NOMO-1 treated with DMSO at 0.1 percent for 48 hours (cell line): ENCODE results near the gene TTPAL.

Source experiments
- DNase-seq: peaks from one replicate; lab custom pipeline; 2025; ENCODE audit not compliant: unreplicated experiment; lab: John Stamatoyannopoulos, UW

TTPAL gene

DNA sequence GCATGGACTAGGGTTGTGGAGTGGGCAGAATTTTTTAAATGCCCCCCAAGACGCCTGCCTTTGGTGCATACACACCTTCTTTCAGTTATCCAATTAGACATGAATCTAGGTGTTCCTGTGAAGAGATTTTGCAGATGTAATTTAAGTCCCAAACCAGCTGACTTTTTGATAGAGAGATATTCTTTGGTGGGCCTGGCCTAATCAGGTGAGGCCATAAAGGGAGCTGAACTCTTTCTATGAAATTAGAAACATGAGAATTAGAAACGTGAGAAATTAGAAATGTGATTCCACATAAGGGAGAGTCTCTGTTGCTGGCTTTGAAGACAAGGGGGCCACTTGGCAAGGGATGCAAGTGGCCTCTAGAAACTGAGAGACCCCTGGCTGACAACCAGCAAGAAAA, 36.4 kb upstream of the TTPAL start:
- DNase-seq, result no peak

DNA sequence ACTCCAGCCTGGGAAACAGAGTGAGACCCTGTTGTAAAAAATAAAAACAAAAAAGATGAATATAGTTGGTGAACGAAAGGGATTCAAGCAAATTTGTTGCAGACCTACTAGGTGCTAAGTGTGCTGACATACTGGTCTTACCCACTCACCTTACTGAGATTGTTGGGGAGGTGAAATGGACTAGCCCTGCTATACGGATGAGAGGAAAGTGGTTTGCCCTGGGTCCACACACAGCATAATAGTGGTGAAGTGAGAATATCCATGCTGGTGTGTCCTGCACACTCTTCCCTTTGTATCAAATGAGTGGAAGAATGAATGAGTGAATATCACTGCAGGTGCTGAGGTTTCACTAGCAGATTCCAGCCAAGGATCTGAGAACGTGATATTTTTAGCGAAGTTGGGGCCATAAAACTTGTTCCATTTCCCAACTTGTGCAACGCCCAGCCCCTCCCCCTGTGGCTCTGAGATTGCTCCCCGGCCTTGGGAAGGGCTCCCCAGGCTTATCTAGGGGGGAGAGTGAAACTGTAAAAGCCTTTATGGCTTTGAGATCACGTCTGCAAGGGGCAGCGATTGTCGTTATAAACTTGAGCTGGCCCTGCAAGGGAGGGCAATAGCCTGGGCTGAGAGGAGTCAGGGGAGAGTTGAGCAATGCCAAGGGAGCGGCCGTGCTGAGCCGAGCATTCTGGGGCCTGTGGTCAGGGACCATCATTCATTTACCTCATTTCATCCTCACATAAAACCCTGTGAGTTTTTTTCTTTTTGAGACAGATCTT, 33.2 kb upstream of the TTPAL start:
- peak; percentile 96 for DNase-seq

DNA sequence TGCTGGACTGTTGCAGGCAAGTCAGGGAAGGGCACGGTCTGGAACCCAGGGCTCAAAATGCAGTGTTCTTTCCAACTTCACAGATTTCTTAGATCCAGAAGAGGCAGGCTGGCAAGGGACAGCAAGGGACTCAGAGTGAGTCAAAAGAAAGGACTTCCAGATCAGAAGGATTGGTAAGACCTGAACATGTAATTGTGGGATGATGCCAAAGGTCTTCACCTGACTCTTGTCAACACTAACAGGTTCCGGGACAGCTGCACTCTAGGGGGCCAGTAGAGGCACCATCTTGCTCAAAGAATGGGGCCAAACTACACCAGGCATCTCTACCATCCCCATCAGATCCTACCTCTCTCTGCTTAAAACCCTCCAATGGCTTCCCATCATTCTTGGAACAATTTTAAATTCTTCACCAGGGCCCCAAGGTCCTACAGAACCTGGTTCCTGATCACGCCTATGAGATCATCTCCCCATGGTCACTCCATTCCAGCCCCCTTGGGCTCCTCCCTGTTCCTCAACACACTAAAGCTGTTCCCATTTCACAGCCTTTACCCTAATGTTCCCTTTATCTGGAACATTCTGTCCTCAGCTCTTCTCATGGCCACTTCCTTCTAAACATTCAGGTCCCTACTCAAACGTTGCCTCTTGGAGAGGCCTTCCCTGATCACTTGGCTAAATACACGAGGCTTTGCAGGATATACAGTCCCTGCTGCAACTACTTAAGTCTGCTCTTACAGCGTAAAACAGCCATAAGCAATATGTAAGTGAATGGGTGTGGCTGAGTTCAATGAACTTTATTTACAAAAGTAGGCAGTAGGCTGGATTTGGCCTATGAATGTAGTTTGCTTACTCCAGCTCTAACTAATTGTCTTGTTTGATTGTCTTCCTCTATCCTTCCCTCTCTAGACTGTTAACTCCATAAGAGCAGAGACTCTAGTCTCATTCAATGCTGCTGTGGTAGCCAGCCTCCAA, 29.6 kb upstream of the TTPAL start:
- no peak for DNase-seq

- DNase-seq, result no peak
Observed at GRCh38 chr20:44447827-44448419, 27.8 kb upstream of the TTPAL start.

DNA sequence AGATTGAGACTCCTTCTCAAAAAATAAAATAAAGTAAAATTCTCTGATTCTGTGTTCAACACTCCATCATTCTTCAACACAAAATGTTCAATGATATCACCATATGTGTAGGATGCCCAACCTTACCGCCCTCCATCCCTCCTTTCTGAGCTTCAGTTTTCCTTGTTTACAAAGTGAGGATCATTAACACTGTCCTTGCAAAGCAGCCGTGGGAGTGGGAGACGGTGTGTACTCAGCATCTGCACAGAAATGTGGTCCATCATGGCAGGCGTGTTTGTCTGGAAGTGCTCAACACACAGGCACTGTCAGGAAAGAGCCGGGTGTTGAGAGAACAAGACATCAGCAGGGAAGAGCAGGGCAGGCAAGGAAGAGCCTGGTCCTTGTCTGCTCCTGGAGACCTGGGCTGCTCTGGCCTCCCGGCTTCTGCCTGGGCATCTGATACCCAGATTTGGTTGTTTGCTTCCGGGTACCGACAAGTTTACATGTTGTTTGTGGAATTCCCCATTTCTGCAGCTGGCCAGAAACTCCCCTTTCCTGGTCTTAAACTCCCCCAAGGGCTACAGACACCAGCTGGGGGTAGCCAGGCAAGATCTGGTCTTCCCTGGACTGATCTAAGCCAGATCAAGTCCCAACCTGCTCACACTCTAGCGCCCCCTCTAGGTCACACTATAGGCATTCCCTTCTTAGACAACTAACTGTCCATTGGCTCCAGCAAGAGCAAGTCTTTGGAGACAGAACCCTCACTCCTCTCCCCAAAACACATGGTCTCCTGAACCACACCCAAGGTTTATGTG, 26.7 kb upstream of the TTPAL start:
- no peak for DNase-seq

DNA sequence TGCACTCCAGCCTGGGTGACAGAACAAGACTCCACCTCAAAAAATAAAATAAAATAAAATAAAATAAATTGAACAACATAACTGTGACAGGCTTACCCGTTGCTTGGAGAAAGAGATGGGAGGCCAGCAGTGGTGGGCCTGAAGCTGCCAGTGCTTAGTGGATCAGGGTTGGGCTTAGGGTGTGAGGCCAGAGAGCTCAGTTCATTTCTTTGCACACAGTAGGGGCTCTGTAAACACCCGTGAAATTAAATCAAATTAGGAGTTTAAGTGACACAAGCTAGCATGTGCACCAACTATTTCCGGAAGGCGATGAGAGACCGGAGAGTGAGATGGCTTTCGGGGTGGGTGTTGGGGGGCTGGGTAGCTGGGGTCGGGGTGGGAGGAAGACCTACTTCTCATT, 25.8 kb upstream of the TTPAL start:
- DNase-seq, result no peak

GRCh38 chr20:44450281-44450889, 25.3 kb upstream of the TTPAL start:
- DNase-seq, result no peak

GRCh38 chr20:44450903-44451450, 24.7 kb upstream of the TTPAL start:
- DNase-seq, result no peak

GRCh38 chr20:44454306-44454963, 21.2 kb upstream of the TTPAL start:
- DNase-seq, result no peak

DNA sequence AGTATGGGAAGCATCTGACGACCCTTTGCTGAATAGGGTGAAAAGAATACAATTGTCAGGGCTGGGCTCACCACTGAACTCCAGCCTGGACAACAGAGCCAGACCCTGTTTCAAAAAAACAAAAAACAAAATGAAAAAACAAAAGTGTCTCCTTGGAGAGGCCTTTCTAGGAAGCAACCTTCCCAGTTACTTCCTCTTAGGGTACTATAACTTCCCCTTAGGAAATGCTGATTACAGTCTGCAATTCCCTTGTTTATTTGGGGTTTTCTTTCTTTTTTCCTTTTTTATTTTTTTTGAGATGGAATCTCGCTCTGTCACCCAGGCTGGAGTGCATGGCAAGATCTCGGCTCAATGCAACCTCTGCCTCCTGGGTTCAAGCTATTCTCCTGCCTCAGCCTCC, 20.5 kb upstream of the TTPAL start:
- no peak for DNase-seq

GRCh38 chr20:44456611-44457010, 19.1 kb upstream of the TTPAL start:
- DNase-seq, result no peak

- DNase-seq, result no peak
Observed at GRCh38 chr20:44457016-44457415, 18.7 kb upstream of the TTPAL start.

- no peak for DNase-seq
Observed at GRCh38 chr20:44459271-44459670, 16.4 kb upstream of the TTPAL start.

- peak; percentile 73 for DNase-seq
Observed at GRCh38 chr20:44460795-44461141, 14.9 kb upstream of the TTPAL start.

DNA sequence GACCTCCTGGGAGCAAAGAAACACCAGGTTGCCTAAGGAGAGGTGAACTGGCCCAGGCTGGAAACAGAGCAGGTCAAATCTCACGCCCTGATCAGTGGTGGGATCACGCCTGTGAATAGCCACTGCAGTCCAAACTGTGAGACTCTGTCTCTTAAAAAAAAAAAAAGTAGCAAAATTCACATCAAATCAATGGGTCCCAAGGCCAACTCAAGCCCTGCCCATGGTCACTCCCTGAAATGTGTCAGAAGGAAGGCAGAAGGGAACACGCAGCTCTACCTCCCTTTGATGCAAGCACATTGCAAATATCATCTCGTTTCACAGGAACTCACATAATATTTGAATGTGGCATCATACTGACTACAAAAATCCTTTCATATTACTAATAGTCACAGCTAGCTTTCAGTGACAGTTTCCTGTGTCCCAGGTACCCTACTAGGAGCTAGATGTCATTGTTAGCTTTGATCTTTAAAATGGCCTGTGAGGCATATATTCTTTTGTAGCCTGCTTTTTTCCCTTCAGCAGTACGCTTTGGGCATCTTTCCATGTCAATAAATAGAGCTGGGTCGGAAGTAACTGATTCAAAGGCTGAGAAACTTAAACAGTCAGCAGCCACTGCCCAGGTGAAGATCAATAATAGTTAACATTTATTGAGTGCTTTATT, 14.4 kb upstream of the TTPAL start:
- DNase-seq, result no peak

DNA sequence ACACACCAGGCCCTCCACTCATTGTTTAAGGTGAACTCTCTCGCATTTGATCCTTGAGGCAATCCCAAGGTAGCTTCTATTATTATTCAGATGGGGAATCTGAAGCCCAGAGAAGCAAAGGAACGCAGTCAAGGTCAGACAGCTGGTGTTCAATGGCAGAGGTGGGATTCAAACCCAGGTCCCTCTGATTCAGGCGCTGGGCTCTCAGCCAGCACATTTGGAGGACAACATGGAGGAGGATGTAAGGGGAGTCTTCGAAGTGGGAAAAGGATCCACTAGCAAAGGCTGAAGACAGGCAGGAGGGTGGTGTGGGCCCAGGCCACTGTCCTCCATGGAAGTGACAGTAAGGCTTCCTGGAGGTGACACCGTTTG, 13.9 kb upstream of the TTPAL start:
- DNase-seq, result no peak

- DNase-seq, result no peak
Observed at GRCh38 chr20:44463466-44463865, 12.2 kb upstream of the TTPAL start.

- DNase-seq, result no peak
Observed at GRCh38 chr20:44464514-44464913, 11.2 kb upstream of the TTPAL start.

DNA sequence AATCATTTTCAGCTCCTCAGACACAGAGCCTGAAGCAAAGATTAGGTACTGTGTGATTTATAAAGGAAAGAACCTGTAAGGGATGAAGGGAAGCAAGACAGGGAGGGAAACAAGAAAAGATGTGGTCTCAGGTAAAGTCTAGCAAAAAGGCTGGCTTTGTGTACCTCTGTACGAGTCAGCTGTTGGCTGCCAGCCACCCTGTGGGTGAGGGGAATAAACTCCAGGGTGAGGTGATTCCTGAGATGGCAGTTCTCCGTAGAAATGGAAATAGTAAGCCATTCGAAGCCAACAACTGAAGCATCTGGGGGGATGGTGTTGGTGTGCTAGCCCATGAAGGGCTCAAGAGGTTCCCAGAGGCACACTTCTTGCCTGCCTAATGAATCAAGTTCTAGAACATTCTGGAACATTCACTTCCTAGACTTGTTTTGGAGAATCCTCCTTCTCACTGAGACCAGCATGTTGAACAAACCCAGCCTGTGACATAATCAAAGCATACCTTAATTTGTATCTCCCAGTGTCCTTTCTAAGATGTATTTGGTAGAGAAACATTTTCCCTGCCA, 10.6 kb upstream of the TTPAL start:
- no peak for DNase-seq
